K562 (cell line): ENCODE results near the gene SERTAD1. TPM values are rescaled to one million over a fixed set of nuclear protein-coding genes. Genes with fewer than 3 reads are reported as not detected.

Experiments
- CBFA2T3 ChIP-seq: fragments of 450-650 bp; IDR thresholded peaks from 2 replicates; pipeline ENCODE4 v1.6.1; 2017
- CREM ChIP-seq: IDR thresholded peaks from 2 replicates; pipeline ENCODE4 v1.6.1; 2014; ENCODE audit warnings: antibody characterized with exemption, low read depth
- E4F1 ChIP-seq: fragments of 250-450 bp; sonication (Bioruptor Pico); IDR thresholded peaks from 2 replicates; pipeline ENCODE4 v1.5.0; 2021; ENCODE audit warnings: mild to moderate bottlenecking, borderline replicate concordance
- FOXJ2 ChIP-seq: fragments of 200-800 bp; sonication (Bioruptor generic); IDR thresholded peaks from 2 replicates; pipeline ENCODE4 v1.6.1; 2016; ENCODE audit warnings: missing genetic modification characterization, missing compliant biosample characterization
- FOXP1 ChIP-seq: sonication (generic); formaldehyde crosslinking; IDR thresholded peaks from 2 replicates; pipeline ENCODE4 v1.8.0; 2022; ENCODE audit warnings: mild to moderate bottlenecking, missing genetic modification reagents
- HOMEZ ChIP-seq: fragments of 250-450 bp; sonication (Bioruptor Pico); IDR thresholded peaks from 2 replicates; pipeline ENCODE4 v1.4.0; 2020; ENCODE audit warnings: mild to moderate bottlenecking, moderate library complexity
- MTA3 ChIP-seq: fragments of 450-650 bp; formaldehyde crosslinking; IDR thresholded peaks from 2 replicates; pipeline ENCODE4 v1.6.1; 2017; ENCODE audit warnings: mild to moderate bottlenecking, borderline replicate concordance
- PCBP1 ChIP-seq: fragments of 200-400 bp; formaldehyde crosslinking; IDR thresholded peaks from 2 replicates; pipeline ENCODE4 v1.6.1; 2018; ENCODE audit warnings: mild to moderate bottlenecking, low read depth, low read length; ENCODE audit not compliant: poor library complexity, severe bottlenecking
- POLR2B ChIP-seq: fragments of 450-650 bp; IDR thresholded peaks from 2 replicates; pipeline ENCODE4 v1.6.1; 2018; ENCODE audit warnings: low read depth; ENCODE audit not compliant: partially characterized antibody
- SMARCA5 ChIP-seq: fragments of 450-650 bp; IDR thresholded peaks from 2 replicates; pipeline ENCODE4 v1.6.1; 2016
- SNRNP70 ChIP-seq: fragments of 200-400 bp; formaldehyde crosslinking; optimal IDR thresholded peaks from 2 replicates; pipeline ENCODE3; 2017; ENCODE audit warnings: low read depth, low read length
- SOX6 ChIP-seq: fragments of 450-650 bp; IDR thresholded peaks from 2 replicates; pipeline ENCODE4 v1.6.1; 2014; ENCODE audit warnings: mild to moderate bottlenecking
- TCF7 ChIP-seq: sonication (generic); IDR thresholded peaks from 2 replicates; pipeline ENCODE4 v1.6.1; 2016; ENCODE audit warnings: antibody characterized with exemption, borderline replicate concordance
- THAP12 ChIP-seq: fragments of 250-450 bp; sonication (Bioruptor Pico); IDR thresholded peaks from 2 replicates; pipeline ENCODE4 v1.9.0; 2021; ENCODE audit warnings: mild to moderate bottlenecking, inconsistent platforms
- THAP7 ChIP-seq: fragments of 250-450 bp; sonication (Bioruptor Pico); IDR thresholded peaks from 2 replicates; pipeline ENCODE4 v1.5.0; 2021
- WHSC1 ChIP-seq: IDR thresholded peaks from one replicate; pipeline ENCODE4 v1.6.1; 2012; ENCODE audit warnings: low read length, control low read depth, inconsistent platforms
- ZNF384 ChIP-seq: IDR thresholded peaks from 2 replicates; pipeline ENCODE4 v1.6.1; 2012; ENCODE audit warnings: low read depth, low read length, improper control_type of control experiment
- ZSCAN32 ChIP-seq: fragments of 450-650 bp; formaldehyde crosslinking; IDR thresholded peaks from 2 replicates; pipeline ENCODE4 v1.4.0; 2020; ENCODE audit warnings: mild to moderate bottlenecking, moderate library complexity
- polyA plus RNA-seq, 8 experiments: library from polyadenylated mRNA; depleted of rRNA in 4 of 8; stranded (reverse) in 5 of 8; unstranded in 3 of 8; fragments of >200 nt; fragmentation: Nextera tagmentation in 2 of 8; fragmentation: Illumina TruSeq in 1 of 8; extraction: Ambion mirVana in 2 of 8; extraction: Trizol in 1 of 8; gene quantifications; 2 replicates each; pipeline versions ENCODE4 v1.2.1 to v1.2.3, GENCODE V29; 2011 to 2014; ENCODE audit warnings: inconsistent platforms in 1 of 8, missing spikeins in 1 of 8
- total RNA-seq, 7 experiments: library from RNA; depleted of rRNA in 6 of 7; stranded (reverse); fragments of >200 nt in 6 of 7; fragmentation: Illumina TruSeq in 2 of 7; extraction: Trizol in 2 of 7; gene quantifications; 2 replicates each; pipeline versions ENCODE4 v1.2.1 to v1.2.3, GENCODE V29; 2011 to 2021; ENCODE audit warnings: low replicate concordance in 1 of 7

The SERTAD1 gene
- total and polyA plus RNA-seq, 9 of the 15 experiments (the other 6 are each of a cell fraction or from before 2014, with no cell fraction given), result 0.15 to 8.7 (median 4.9) TPM

- TF ChIP-seq CREM (peak; percentile 43; the same call in 1 of the 2 replicates), FOXP1 (CRISPR knock-in tag) (peak; percentile 83; the same call in 1 of the 2 replicates), PCBP1 (no peak), TCF7 (no peak), ZNF384 (no peak), E4F1 (no peak), POLR2B (peak; percentile 74), FOXJ2 (tag) (peak; percentile 61; the same call in 1 of the 2 replicates), SMARCA5 (no peak; the same call in 1 of the 2 replicates), THAP12 (CRISPR knock-in tag) (no peak), CBFA2T3 (peak; percentile 90), ZSCAN32 (CRISPR knock-in tag) (no peak), MTA3 (peak; percentile 60), THAP7 (no peak), SOX6 (peak; percentile 98), HOMEZ (CRISPR knock-in tag) (no peak), WHSC1 (no peak), SNRNP70 (no peak)
These were observed 8.7 kb downstream of the SERTAD1 start (continued) for GRCh38 chr19:40416918-40417642.
